ENCODE results near the gene MATCAP1. TPM values are rescaled to one million over a fixed set of nuclear protein-coding genes. Genes with fewer than 3 reads are reported as not detected.

The MATCAP1 gene
- polyA plus RNA-seq, 3 donors, result 13.0 to 32.0 (median 28.2) TPM

DNA sequence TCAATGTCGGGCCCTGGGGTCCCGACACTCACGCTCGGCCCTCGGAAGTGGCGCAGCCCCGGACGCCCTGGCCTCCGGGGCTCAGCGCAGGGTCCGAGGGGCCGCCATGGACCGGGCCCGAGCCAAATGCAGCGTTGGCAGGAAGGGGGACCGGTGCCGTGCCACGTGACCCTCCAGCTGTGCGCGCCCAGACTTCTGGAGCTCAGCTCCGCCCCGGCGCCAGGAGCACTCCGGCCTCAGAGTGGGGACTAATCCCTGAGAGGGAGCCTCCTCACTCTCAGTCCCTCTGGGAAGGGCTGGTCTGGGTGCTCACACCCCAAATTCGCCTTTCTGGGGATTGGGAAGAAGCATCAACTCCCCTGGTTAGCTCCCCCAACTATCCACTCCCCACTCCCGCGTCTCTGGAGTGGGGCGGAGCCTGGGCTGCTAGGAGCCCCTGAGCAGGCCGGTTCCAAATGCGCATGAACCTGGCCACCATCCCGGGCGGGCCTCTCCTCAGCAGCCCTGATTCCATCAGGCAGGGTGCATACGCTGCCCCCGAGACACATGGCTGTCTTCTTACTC lies 32.8 kb downstream of the MATCAP1 start, which contains the start of gene B3GNT9:
TSS of gene B3GNT9 (minus strand) at position 166 of the 564 bp plus-strand sequence. CDS start 513 bp downstream, outside the sequence.
- WGBS, 3 donors, result 1 to 3% (median 1%) methylated on average over 34 of the region's 34 CpGs
- H3K27ac ChIP-seq (ENCODE audit: low read depth, low read length), result no peak within 1 kb of the TSS

DNA sequence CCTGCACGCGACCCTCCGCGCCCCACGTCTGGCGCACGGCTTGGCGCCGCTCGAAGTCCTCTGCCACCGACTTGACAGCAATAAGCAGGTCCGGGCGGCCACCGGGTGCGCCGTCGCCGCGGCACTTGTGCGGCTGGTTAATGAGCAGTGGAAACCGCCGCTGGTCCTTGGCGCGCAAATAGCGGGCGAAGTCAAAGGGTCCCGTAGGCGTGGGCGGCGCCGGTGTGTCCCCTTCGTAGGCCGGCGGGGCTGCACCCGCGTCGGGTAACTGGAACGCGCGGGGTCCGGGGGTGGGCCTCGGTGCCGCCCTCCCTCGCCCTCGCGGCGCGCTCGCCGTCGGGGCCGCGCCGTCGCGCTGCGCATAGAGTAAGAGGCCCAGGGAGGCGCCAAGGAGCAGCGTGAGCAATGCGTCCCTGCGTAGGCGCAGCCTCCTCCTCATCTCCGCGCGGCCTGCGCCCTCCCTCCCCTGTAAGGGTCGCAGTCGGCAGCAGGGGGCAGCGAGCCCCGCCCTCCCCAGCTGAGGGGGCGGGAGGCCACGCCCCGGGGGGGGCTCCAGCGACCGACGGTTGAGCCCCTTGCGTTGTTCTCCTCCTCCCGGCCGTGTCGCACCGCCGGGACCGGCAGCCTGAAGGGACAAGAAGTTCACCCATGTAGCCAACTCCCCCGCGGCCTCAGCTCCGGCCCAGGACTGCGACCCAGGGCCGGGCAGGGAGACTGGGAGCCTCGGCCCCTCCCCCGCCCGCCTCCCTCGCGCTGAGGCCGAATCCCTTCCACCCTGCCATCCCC lies 33.5 kb downstream of the MATCAP1 start:
- WGBS, 3 donors, result 4 to 12% (median 11%) methylated on average over 69 to 92 of the region's 94 CpGs

DNA sequence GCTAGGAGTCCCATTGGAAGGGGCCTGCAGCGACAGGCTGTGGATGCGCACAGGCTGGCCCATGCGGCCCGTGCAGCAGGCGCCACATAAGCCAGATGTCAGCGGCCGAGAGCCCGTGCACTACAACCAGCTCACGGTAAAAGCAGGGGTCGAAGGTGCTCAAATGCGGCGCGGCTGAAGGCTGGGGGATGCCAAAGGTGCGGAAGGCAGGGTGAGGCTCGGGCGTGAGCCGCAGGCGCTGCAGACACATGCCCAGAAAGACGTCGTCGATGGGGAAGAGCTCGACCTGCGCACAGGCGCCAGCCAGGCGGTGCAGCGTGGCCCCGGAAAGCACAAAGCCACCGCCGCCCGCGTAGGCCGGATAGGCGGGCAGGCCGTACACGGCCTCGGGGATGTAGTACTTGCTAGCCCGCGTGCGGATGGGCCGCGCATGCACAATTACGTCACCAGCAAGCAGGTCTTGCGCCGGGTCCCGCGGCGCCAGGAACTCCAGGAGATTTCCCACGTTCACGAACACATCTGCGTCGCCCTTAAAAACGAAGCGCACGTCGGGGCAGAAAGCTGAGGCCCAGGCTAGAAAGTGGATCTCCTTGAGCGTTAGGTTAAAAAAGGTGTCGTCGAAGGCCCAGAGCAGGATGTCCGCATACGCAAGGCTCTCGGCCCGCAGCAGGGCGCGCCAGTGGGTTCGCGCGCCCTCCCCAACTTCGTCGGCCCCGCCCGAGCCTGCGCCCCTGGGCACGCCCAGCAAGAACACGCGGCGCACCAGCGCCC lies 34.3 kb downstream of the MATCAP1 start:
- WGBS, 3 donors, result 59 to 74% (median 73%) methylated on average over 73 to 77 of the region's 77 CpGs
- no peak overlapping the region for H3K27ac ChIP-seq (ENCODE audit: low read depth, low read length)

More for the DNA sequence above, 33.5 kb downstream of the MATCAP1 start:
- no peak overlapping the region for H3K27ac ChIP-seq (ENCODE audit: low read depth, low read length)

DNA sequence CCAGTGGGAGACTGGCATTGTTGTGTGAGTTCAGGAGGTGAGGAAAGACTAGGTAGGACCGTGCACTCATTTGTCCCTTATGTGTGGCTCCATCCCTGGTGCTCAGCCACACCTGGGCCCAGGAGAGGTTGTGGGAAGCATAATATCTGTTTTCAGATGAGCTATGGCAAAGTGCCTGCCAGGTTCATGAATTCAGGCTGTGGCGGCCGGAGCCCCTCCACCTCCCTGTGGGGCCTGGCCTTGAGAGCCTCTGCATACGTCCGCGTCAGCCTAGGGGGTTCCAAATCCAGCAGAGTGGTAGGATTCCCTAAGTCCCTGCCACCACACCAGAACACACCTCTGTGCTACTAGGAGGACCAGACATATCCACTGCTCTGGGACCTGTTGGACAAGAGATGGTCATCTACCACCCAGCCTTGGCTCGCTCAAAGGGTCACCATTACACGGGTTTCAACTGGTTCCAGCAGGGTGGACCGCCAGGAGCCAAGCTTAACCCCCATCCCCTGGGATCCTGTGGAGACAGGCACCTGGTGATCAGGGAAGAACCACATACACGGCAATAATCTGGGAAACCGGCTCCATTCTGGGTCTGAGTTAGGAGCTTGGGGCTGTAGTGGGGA lies 35.0 kb downstream of the MATCAP1 start:
- no peak overlapping the region for H3K27ac ChIP-seq (ENCODE audit: low read depth, low read length)
- WGBS, 3 donors, result 88 to 93% (median 90%) methylated on average over 11 of the region's 11 CpGs

DNA sequence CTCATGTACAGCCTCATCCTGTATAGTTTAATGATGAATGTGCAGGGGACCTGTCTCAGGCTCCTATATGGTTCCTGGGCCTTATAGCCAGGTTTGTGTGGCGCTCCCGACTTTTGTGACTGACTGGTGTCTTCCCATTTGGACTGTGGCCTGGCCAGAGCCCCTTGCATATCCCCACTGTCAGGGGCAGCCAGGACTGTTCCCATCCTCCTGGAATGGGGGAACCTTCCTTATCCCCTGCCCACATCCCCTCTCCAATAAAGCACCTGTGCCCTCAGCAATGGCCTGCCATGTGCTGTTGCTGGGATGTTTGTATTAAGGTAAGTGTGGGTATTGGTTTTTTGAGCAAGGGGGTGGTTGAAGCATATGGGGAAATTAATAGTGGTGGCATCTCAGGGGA lies 35.5 kb downstream of the MATCAP1 start:
- no peak overlapping the region for H3K27ac ChIP-seq (ENCODE audit: low read depth, low read length)
- 91 to 95% (median 92%) methylated on average over 2 of the region's 2 CpGs for WGBS, 3 donors

DNA sequence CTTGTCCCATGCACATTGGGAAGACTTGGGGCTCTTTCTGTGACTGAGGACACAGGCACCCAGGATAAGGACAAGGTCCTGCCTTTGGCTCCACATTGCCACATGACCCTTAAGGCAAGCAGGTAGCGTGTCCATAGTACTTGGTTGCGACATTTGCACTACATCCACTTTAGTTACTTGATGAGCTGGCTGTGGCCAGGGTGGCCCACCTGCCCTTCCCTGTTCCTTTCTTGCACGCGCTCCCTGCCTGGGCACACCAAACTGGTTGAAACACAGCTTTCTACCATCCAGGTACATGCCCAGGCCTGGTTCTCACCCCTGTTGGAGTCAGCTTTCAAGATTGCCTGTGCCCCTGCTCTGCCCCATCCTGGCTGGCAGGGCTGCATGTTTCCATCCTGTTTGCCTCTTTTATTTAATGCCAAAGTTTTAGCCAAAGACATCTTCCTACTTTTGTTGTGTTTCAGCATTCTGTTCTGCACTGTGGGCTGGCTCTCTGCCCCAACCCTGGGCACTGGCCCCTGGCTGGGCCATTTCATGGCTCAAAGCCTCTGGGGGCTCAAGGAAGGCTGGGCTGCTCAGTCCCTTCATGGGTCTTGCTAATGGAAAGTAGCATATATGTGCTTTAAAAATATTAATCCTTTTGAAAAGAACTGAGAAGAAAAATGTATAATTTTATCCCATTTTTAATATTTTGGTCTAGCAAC lies 36.2 kb downstream of the MATCAP1 start:
- no peak overlapping the region for H3K27ac ChIP-seq (ENCODE audit: low read depth, low read length)
- whole genome bisulfite sequencing, 3 donors, result 91 to 97% (median 92%) methylated on average over 4 of the region's 4 CpGs

DNA sequence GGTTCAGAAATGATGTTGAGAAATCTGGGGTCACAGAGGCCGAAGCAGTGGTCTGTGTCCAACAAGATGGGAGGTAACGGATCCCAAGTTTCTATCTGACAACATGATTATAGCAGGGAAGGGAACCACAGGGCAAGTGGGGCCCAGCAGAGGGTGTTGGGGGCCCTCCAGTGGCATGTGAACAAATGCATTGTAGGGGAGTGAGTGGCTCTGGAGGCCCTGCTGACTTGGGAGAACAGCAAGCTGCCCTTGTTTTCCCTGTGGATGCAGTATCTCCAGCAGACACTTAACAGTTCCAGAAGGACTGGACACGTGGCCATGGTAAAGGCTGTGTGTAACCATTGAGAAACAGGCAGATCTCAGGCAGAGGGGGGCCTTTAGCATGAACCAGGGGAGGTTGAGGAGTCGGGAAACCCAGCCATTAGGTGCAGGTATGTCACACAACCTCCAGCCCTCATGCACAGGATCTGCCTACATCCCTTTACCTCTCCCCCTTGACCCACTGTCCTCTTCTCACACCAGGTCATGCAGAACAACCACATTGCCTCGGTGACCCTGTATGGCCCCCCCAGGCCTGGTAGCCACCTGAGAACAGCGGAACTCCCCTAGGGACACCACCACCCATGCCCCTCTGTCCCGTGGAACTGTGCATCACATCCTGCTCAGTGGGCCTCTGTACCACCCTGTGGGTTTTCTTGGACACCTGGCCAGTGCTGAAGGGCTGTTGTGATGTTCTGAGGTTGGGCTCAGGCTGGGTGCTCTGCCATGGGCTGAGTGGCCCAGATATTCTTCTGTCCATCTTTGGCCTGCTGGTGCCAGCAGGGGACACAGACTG lies 37.0 kb downstream of the MATCAP1 start:
- H3K27ac ChIP-seq (ENCODE audit: low read depth, low read length), result no peak overlapping the region
- WGBS, 3 donors, result 82 to 86% (median 85%) methylated on average over 7 of the region's 7 CpGs

DNA sequence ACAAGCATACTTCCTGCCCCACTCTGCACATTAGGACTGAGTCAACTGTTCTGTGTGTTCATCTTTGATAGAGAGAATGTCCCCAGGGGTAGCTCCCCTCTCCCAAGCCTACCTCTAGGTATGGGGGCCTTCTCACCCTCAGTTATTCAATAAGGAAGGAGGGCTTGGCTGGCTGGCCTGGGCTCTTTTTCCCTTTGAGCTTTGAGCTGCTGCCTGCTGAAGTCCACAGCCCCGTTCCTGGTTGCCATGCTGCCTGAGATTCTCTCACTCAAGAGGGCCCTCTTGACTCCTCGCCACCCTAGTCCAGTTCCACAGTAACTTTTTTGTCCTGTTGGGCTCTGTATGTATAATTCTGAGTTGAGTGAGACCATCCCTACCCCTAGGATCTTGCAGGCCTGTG lies 38.0 kb downstream of the MATCAP1 start:
- H3K27ac ChIP-seq (ENCODE audit: low read depth, low read length), result no peak overlapping the region
- 84 to 96% (median 92%) methylated on average over 2 of the region's 2 CpGs for WGBS, 3 donors

DNA sequence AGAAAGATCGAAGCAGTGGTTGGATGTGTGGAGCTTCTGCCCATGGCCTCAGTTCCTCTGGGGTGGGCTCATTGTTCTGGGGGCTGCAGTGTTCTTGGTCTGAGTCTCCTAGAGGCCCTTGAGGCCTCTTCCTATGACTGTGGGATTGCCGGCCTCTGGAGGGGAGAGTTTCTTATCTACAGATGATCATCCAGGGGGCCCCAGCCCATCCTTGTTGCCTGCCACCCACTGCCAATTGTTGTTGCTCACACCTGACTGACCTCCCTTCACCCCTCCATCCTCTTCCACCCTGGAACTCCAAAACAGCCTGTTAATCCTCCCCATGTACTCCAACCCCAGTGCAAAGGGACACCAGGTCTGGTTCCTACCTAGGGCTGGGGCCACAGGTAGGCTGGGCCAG lies 38.8 kb downstream of the MATCAP1 start:
- no peak overlapping the region for H3K27ac ChIP-seq (ENCODE audit: low read depth, low read length)
- 90 to 99% (median 97%) methylated on average over 2 of the region's 2 CpGs for WGBS, 3 donors

DNA sequence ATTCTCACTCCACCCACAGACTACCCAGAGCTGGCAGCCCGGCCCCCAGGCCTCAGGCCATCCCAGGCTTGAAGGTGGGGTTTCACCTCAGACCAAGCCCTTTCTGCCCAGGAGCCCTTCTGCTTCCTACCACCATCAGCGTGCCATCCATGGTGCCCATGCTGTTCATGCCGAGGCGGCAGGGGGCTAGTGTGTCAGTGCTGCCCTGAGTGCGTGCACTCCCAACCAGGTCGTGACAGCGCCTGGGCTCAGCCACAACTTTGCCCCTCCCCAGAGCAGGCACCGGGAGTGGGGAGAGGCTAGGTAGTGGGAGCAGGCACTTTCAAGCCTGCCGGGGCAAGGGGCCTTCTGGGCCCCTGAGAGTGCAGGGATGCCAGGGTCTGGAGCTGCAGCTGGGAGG lies 41.4 kb downstream of the MATCAP1 start:
- H3K27ac ChIP-seq (ENCODE audit: low read depth, low read length), result no peak overlapping the region
- 92 to 94% (median 93%) methylated on average over 9 of the region's 9 CpGs for WGBS, 3 donors

DNA sequence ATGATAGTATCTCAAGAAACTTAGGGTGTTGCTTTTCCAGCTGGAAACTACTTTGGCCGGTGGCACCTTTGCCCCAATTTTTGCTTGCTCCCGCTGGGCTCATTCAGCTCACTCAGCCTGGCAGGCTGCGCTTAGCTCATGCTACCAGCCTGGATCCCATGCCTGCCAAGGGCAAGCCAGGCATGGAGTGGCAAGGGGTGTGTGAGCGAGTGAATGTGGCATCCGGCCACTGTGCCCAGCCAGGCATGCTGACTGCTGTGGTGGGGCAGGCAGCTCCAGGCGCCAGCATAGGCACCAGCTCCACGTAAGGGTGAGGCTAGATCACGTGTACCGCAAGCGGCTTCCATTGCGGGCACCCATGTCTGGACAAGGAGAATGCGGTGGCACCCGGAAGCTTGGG lies 42.4 kb downstream of the MATCAP1 start:
- WGBS, 3 donors, result 94 to 96% (median 95%) methylated on average over 13 of the region's 13 CpGs
- no peak overlapping the region for H3K27ac ChIP-seq (ENCODE audit: low read depth, low read length)

DNA sequence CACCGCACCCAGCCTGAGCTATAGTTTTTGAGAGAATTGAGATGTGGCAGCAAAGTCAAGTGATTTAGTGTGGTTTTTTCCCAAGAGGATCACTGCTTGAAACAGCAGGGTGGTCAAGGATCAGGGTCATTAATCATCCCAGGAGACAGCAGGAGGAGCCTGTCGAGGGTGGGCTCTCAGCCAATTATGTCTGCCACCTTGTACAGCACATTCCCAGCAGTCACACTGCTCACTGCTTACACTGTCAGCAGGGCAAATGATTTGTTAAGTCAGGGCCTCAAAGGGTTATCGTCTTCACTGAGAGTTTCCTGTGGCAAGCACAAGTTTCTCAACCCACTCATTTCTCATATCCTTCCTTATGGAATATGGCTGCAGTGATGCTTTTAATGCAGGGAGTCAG lies 46.2 kb downstream of the MATCAP1 start:
- no peak overlapping the region for H3K27ac ChIP-seq (ENCODE audit: low read depth, low read length)
- 45 to 64% (median 52%) methylated on average over 3 of the region's 3 CpGs for WGBS, 3 donors

DNA sequence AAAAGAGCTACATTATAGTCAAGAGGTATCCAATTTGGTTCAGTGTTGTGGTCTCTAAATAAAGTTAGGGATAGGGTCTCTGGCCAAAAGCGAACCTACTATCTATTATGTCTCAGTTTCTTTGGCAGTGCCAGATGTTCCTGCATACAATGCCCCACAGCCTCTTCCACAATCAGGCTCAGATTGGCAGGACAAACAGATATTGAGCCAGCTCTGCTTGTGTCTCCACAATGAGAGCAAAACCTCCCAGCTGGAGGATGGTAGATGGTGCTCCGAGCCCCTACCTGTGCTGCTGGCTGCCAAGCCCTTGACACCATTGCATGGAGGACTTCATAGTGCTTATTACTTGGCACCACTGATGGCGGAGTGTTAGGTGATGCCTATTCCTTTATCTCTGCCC lies 54.3 kb downstream of the MATCAP1 start:
- 92 to 98% (median 96%) methylated on average over 3 of the region's 3 CpGs for WGBS, 3 donors
- H3K27ac ChIP-seq (ENCODE audit: low read depth, low read length), result no peak overlapping the region

DNA sequence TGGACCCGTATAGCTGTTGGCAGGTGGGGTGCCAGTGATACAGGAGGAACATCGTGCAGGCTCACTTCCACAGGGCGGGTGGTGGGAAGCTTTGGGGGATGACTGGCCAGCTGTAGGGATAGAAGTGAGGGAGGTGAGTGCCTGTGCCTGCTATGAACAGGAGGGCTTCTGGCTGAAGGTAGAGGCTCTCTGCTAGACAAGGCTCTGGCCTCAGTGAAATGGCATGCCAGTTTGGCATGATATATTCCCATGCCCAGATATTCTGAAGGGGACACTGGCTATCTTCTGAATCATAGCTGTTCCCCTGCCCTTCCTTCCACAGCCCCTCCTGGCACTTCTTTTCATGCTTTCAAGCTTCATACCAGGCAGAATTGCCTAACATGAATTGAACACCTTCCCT lies 54.9 kb downstream of the MATCAP1 start:
- 88 to 97% (median 94%) methylated on average over 3 of the region's 3 CpGs for WGBS, 3 donors
- H3K27ac ChIP-seq (ENCODE audit: low read depth, low read length), result no peak overlapping the region

DNA sequence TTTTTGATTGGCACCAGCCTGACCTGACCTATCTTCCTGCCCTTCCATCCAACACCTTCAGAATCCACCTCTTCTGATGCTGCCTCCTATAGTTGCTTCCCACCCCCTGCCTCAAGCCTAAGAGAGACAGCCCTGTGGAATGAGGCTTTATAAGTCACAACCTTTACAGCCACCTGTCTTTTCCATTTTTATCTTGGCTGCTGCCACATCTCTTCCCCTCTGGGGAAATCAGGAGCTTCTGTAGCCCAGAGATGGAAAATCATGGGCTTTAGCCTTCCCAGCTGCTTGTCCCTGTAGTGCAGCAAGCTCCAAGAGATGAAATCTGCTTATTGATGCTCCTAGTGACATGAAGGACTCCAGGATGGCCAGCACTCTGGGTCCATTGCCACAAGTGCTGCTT lies 55.3 kb downstream of the MATCAP1 start:
- H3K27ac ChIP-seq (ENCODE audit: low read depth, low read length), result no peak overlapping the region

All from adipose tissue (tissue), 3 donors.